Liver (tissue), 9 donors: ENCODE data around the gene SBF2. TPM values are rescaled to one million over a fixed set of nuclear protein-coding genes. Genes with fewer than 3 reads are reported as not detected.

Experiments
- DNase-seq: peaks from one replicate; pipeline ENCODE4 v3.0.0-alpha.2; 2017; ENCODE audit warnings: low spot score
- H3K27ac ChIP-seq, 2 donors: one replicate each; pipeline ENCODE4 v1.7.0; 2013; ENCODE audit warnings: inconsistent platforms in 2 of 2, low read length in 2 of 2, control low read depth in 1 of 2, low read depth in 1 of 2, mild to moderate bottlenecking in 1 of 2
- H3K27me3 ChIP-seq, 4 donors: one replicate each; pipeline versions ENCODE4 v1.6.1 to v1.7.0; 2013; ENCODE audit warnings: low read length in 3 of 4, inconsistent platforms in 1 of 4, mild to moderate bottlenecking in 1 of 4, moderate library complexity in 1 of 4; ENCODE audit not compliant: control insufficient read depth in 4 of 4, insufficient read depth in 4 of 4
- H3K36me3 ChIP-seq, 4 donors: one replicate each; pipeline versions ENCODE4 v1.6.1 to v1.7.0; 2013; ENCODE audit warnings: low read length in 3 of 4, mild to moderate bottlenecking in 3 of 4, low read depth in 1 of 4, moderate library complexity in 1 of 4; ENCODE audit not compliant: control insufficient read depth in 4 of 4, insufficient read depth in 3 of 4
- H3K4me1 ChIP-seq, 4 donors: one replicate each; pipeline versions ENCODE4 v1.6.1 to v1.7.0; 2013; ENCODE audit warnings: low read length in 3 of 4, mild to moderate bottlenecking in 3 of 4, moderate library complexity in 1 of 4; ENCODE audit not compliant: control insufficient read depth in 4 of 4, insufficient read depth in 4 of 4
- H3K4me3 ChIP-seq, 3 donors: one replicate each; pipeline versions ENCODE4 v1.6.1 to v1.7.0; 2013; ENCODE audit warnings: low read length in 3 of 3, control low read depth in 1 of 3, low read depth in 1 of 3, mild to moderate bottlenecking in 1 of 3
- H3K9ac ChIP-seq, 2 donors: one replicate each; pipeline ENCODE4 v1.7.0; 2013; ENCODE audit warnings: low read length in 2 of 2, mild to moderate bottlenecking in 2 of 2, moderate library complexity in 2 of 2, control low read depth in 1 of 2, low read depth in 1 of 2
- H3K9me3 ChIP-seq, 4 donors: one replicate each; pipeline versions ENCODE4 v1.6.1 to v1.7.0; 2013; ENCODE audit warnings: low read length in 3 of 4; ENCODE audit not compliant: control insufficient read depth in 4 of 4
- EGR1 ChIP-seq, 2 donors: IDR thresholded peaks; 2 replicates each; pipeline ENCODE4 v1.6.1; 2016 to 2018; ENCODE audit warnings: antibody characterized with exemption in 2 of 2, low read depth in 2 of 2
- FOXA1 ChIP-seq: IDR thresholded peaks from 2 replicates; pipeline ENCODE4 v1.6.1; 2016; ENCODE audit warnings: antibody characterized with exemption
- FOXA2 ChIP-seq: IDR thresholded peaks from 2 replicates; pipeline ENCODE4 v1.6.1; 2016; ENCODE audit warnings: antibody characterized with exemption
- GABPA ChIP-seq, 2 donors: IDR thresholded peaks in 1 of 2; conservative IDR thresholded peaks in 1 of 2; 2 replicates each; pipeline ENCODE4 v1.6.1; 2016; ENCODE audit warnings: antibody characterized with exemption in 2 of 2, mild to moderate bottlenecking in 1 of 2, moderate library complexity in 1 of 2
- JUND ChIP-seq, 2 donors: IDR thresholded peaks; 2 replicates each; pipeline ENCODE4 v1.6.1; 2016; ENCODE audit warnings: antibody characterized with exemption in 2 of 2
- NR2F2 ChIP-seq: IDR thresholded peaks from 2 replicates; pipeline ENCODE4 v1.6.1; 2016; ENCODE audit warnings: antibody characterized with exemption
- RAD21 ChIP-seq, 2 donors: IDR thresholded peaks; 2 replicates each; pipeline ENCODE4 v1.6.1; 2016; ENCODE audit warnings: antibody characterized with exemption in 2 of 2, mild to moderate bottlenecking in 2 of 2
- RXRA ChIP-seq, 2 donors: IDR thresholded peaks; 2 replicates each; pipeline ENCODE4 v1.6.1; 2017 to 2018; ENCODE audit warnings: antibody characterized with exemption in 2 of 2, mild to moderate bottlenecking in 1 of 2
- SP1 ChIP-seq: IDR thresholded peaks from 2 replicates; pipeline ENCODE4 v1.6.1; 2018; ENCODE audit warnings: antibody characterized with exemption, mild to moderate bottlenecking
- TAF1 ChIP-seq: conservative IDR thresholded peaks from 2 replicates; pipeline ENCODE4 v1.6.1; 2016; ENCODE audit warnings: antibody characterized with exemption, mild to moderate bottlenecking
- YY1 ChIP-seq: IDR thresholded peaks from 2 replicates; pipeline ENCODE4 v1.6.1; 2016; ENCODE audit warnings: antibody characterized with exemption, mild to moderate bottlenecking
- ZBTB33 ChIP-seq: IDR thresholded peaks from 2 replicates; pipeline ENCODE4 v1.6.1; 2016; ENCODE audit warnings: antibody characterized with exemption
- WGBS: extraction: QIAGEN DNeasy Blood & Tissue Kit; methylation state at CpG from one replicate; pipeline ENCODE4 v1.1.7; 2013; 5-methylcytosine and 5-hydroxymethylcytosine counted together
- polyA plus RNA-seq, 2 donors: library from polyadenylated mRNA; stranded (reverse) in 1 of 2; unstranded in 1 of 2; fragments of 200-250 nt in 1 of 2; fragments of >200 nt in 1 of 2; fragmentation: Nextera tagmentation in 1 of 2; extraction: Ambion mirVana in 1 of 2; gene quantifications; one replicate each; pipeline versions ENCODE4 v1.2.1 to v1.2.3, GENCODE V29; 2013 to 2015
- total RNA-seq, 2 donors: library from RNA; depleted of rRNA; stranded (reverse); fragments of >200 nt; gene quantifications; one replicate each; pipeline ENCODE4 v1.2.3, GENCODE V29; 2014
- TF ChIP-seq, protein P1 (sequence below): fragments of 150-350 bp; IDR thresholded peaks from 2 replicates; pipeline ENCODE4 v1.5.1; 2017; ENCODE audit warnings: improper control_type of control experiment, low read depth, low read length; ENCODE audit not compliant: missing input control
- TF ChIP-seq, protein P2 (sequence below): IDR thresholded peaks from 2 replicates; pipeline ENCODE4 v1.6.1; 2016; ENCODE audit warnings: antibody characterized with exemption
- TF ChIP-seq, protein P3 (sequence below): IDR thresholded peaks from 2 replicates; pipeline ENCODE4 v1.6.1; 2016; ENCODE audit warnings: antibody characterized with exemption, mild to moderate bottlenecking
- donor health status: healthy.
- donor health status: healthy.
- donor health status: healthy.
- donor health status: healthy.
- donor health status: healthy.

Gene SBF2
- total and polyA plus RNA-seq, 4 donors, result 7.5 to 31.3 (median 14.7) TPM

- TF ChIP-seq, protein P1, sequence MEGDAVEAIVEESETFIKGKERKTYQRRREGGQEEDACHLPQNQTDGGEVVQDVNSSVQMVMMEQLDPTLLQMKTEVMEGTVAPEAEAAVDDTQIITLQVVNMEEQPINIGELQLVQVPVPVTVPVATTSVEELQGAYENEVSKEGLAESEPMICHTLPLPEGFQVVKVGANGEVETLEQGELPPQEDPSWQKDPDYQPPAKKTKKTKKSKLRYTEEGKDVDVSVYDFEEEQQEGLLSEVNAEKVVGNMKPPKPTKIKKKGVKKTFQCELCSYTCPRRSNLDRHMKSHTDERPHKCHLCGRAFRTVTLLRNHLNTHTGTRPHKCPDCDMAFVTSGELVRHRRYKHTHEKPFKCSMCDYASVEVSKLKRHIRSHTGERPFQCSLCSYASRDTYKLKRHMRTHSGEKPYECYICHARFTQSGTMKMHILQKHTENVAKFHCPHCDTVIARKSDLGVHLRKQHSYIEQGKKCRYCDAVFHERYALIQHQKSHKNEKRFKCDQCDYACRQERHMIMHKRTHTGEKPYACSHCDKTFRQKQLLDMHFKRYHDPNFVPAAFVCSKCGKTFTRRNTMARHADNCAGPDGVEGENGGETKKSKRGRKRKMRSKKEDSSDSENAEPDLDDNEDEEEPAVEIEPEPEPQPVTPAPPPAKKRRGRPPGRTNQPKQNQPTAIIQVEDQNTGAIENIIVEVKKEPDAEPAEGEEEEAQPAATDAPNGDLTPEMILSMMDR, result no peak
- TF ChIP-seq RXRA (IDR thresholded peaks at IDR 0.05), result no peak
Measured at GRCh38 chr11:10032935-10033334, 261.1 kb downstream of the SBF2 start (continued).

GRCh38 chr11:10030122-10030490, 263.9 kb downstream of the SBF2 start:
- Histone ChIP-seq H3K9ac (no peak overlapping the region), H3K4me1 (no peaks in the 10 kb centered on the region), H3K4me3 (no peak overlapping the region), H3K27me3 (no peaks in the 10 kb centered on the region), H3K36me3 (peaks cover 0 to 6% (median 1%) of the 10 kb centered on the region in 4 donors), H3K9me3 (no peaks in the 10 kb centered on the region), H3K27ac (no peak overlapping the region)
- TF ChIP-seq ZBTB33 (no peak), SP1 (no peak), TAF1 (no peak), EGR1 (IDR thresholded peaks at IDR 0.05; ENCODE audit: low read depth in 2 of 2) (no peak), RAD21 (IDR thresholded peaks at IDR 0.05) (no peak), NR2F2 (no peak), RXRA (IDR thresholded peaks at IDR 0.05) (no peak), GABPA (IDR thresholded peaks at IDR 0.05 in 1 of 2, conservative IDR thresholded peaks at IDR 0.05 in 1 of 2) (no peak), YY1 (no peak), JUND (IDR thresholded peaks at IDR 0.05) (no peak), FOXA1 (no peak), FOXA2 (no peak)
- TF ChIP-seq, protein P2, sequence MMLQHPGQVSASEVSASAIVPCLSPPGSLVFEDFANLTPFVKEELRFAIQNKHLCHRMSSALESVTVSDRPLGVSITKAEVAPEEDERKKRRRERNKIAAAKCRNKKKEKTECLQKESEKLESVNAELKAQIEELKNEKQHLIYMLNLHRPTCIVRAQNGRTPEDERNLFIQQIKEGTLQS, result no peak
- TF ChIP-seq, protein P3, sequence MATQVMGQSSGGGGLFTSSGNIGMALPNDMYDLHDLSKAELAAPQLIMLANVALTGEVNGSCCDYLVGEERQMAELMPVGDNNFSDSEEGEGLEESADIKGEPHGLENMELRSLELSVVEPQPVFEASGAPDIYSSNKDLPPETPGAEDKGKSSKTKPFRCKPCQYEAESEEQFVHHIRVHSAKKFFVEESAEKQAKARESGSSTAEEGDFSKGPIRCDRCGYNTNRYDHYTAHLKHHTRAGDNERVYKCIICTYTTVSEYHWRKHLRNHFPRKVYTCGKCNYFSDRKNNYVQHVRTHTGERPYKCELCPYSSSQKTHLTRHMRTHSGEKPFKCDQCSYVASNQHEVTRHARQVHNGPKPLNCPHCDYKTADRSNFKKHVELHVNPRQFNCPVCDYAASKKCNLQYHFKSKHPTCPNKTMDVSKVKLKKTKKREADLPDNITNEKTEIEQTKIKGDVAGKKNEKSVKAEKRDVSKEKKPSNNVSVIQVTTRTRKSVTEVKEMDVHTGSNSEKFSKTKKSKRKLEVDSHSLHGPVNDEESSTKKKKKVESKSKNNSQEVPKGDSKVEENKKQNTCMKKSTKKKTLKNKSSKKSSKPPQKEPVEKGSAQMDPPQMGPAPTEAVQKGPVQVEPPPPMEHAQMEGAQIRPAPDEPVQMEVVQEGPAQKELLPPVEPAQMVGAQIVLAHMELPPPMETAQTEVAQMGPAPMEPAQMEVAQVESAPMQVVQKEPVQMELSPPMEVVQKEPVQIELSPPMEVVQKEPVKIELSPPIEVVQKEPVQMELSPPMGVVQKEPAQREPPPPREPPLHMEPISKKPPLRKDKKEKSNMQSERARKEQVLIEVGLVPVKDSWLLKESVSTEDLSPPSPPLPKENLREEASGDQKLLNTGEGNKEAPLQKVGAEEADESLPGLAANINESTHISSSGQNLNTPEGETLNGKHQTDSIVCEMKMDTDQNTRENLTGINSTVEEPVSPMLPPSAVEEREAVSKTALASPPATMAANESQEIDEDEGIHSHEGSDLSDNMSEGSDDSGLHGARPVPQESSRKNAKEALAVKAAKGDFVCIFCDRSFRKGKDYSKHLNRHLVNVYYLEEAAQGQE, result no peak
- TF ChIP-seq, protein P1, result no peak
- WGBS, result 97% methylated on average over 2 of the region's 2 CpGs
- no peak for DNase-seq
